C4-2B (cell line): Measurements from ENCODE around the gene ATXN2L.
A peak's percentile ranks its signal among the peaks of the same experiment; 100 is the strongest.

Experiments
- H3K27ac ChIP-seq: fragments of 450-650 bp; 2 replicates; pipeline ENCODE4 v1.5.1; 2017
- ZFX ChIP-seq: fragments of 450-650 bp; IDR thresholded peaks from 2 replicates; pipeline ENCODE4 v1.6.1; 2017
- TF ChIP-seq, protein P1 (sequence below): fragments of 450-650 bp; conservative IDR thresholded peaks from 2 replicates; pipeline ENCODE4 v1.5.1; 2017; ENCODE audit warnings: mild to moderate bottlenecking

Gene ATXN2L

DNA sequence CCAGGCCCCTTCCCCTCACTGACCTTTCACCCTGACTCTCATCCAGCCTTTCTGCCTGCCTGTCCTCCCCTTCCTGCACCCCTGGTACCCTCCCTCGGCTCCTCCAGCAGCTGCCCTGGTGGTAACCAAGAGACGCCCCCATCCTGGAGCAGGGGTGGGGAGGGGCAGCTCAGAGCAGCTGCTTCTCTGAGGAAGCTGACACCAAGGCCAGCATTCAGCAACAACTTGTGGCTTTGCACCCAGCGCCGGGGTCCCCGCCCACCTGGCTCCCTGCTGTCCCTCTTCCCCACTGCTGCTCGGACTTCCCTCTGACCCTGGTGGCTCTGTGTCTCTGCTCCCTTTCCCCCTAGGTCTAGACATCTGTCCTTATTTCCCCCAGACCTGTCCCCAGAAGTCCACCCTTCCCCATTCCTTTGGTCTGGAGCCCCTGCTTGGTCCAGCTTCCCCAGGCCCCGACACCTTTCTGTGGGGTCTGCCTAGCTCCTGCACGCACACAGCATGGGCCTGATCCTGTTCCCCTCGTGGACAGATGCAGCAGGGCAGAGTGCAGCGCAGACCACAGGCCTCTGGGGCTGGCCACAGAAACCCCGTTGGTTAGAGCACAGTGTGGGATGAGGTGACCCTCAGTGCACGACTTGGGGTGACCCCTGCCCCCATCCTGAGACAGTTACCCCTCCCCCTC lies 54.3 kb downstream of the ATXN2L start:
- H3K27ac ChIP-seq = no peak overlapping the region
- TF ChIP-seq, protein P1, sequence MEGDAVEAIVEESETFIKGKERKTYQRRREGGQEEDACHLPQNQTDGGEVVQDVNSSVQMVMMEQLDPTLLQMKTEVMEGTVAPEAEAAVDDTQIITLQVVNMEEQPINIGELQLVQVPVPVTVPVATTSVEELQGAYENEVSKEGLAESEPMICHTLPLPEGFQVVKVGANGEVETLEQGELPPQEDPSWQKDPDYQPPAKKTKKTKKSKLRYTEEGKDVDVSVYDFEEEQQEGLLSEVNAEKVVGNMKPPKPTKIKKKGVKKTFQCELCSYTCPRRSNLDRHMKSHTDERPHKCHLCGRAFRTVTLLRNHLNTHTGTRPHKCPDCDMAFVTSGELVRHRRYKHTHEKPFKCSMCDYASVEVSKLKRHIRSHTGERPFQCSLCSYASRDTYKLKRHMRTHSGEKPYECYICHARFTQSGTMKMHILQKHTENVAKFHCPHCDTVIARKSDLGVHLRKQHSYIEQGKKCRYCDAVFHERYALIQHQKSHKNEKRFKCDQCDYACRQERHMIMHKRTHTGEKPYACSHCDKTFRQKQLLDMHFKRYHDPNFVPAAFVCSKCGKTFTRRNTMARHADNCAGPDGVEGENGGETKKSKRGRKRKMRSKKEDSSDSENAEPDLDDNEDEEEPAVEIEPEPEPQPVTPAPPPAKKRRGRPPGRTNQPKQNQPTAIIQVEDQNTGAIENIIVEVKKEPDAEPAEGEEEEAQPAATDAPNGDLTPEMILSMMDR = no peak
- no peak for TF ChIP-seq ZFX

DNA sequence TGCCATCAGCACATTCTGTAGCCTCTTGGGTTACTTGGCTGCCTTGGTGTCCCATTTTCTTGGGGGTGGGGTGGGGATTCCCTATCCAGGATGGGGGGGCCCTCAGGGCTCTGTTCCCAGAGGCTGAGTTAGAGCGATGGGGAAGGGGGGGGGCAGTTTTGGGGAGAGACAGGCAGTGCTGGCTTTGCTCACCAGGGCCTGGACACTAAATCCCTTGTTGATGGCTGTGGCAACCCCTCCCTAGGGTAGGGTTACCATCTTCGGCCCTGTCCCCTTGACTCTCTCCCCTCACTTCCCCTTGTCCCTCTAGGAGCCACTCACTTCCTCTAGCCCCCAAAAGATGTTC lies 54.8 kb downstream of the ATXN2L start:
- no peak for TF ChIP-seq ZFX
- TF ChIP-seq, protein P1 = no peak
- H3K27ac ChIP-seq = no peak overlapping the region

DNA sequence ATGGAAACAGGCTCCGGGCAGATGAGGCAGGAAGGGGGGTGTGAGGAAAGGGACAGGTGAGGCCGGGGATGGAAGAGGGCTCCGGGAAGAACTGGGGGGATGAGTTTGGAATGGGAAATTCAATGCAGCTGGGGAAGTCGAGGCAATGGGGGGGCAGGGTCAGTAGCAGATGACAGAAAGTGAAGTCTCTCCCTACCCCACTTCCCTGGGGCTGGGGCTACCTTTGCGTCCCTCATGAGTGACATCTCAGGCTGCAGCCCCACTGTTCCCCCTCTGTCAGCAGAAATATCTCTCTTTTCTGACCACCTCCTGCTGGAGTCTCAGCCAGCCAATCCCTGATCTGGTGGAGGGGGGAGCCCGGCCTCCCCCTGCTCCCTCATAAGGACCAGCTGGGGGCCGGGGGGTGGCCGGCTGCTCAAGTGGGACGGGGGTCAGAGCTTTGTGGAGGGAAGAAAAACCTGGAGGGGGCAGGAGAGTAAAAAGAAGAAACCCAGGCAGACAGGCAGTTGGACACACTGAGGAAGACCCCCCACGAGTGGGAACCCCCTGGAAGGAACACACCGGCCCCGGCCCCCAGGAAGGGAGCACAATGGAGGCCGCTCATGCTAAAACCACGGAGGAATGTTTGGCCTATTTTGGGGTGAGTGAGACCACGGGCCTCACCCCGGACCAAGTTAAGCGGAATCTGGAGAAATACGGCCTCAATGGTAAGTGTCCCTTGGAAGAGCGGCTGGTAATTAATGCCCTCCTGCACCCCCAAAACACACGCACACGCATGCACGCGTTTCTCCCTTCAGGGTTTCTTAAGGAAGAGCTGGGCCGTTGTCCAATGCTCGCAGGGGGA lies 55.5 kb downstream of the ATXN2L start, which contains the start of gene ATP2A1:
Gene ATP2A1, plus strand, starts transcription at position 406 of the 844 bp plus-strand sequence. Its CDS starts 184 bp downstream, at position 590.
- TF ChIP-seq, protein P1 = no peak
- TF ChIP-seq ZFX = no peak
- H3K27ac ChIP-seq = peak within 1 kb of the TSS; percentile 66

DNA sequence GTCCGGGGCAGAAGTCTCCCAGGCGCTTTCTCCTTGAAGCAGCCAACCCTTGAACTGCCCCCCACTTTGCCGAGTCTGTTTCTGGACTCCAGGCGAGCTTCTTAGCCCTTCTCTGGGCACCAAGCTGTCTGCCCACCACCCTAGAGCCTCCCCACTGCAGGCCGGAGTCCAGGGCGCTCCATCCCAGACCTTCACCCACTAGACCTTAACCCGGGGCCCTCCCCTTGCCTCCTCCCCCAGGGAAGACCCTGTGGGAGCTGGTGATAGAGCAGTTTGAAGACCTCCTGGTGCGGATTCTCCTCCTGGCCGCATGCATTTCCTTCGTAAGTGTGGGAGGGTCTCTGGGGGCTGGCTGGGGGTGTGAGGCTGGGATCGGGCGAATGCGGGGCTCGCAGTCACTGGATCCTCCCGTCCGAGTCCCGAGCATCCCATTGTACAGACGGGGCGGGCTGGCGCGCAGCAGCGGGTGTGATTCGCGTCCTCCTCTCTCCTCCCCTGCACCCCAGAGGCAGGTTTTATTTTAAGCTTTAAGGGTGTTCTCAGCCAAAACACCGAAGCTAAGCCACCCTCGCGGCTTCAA lies 56.6 kb downstream of the ATXN2L start:
- H3K27ac ChIP-seq = peak overlapping the region; percentile 66

DNA sequence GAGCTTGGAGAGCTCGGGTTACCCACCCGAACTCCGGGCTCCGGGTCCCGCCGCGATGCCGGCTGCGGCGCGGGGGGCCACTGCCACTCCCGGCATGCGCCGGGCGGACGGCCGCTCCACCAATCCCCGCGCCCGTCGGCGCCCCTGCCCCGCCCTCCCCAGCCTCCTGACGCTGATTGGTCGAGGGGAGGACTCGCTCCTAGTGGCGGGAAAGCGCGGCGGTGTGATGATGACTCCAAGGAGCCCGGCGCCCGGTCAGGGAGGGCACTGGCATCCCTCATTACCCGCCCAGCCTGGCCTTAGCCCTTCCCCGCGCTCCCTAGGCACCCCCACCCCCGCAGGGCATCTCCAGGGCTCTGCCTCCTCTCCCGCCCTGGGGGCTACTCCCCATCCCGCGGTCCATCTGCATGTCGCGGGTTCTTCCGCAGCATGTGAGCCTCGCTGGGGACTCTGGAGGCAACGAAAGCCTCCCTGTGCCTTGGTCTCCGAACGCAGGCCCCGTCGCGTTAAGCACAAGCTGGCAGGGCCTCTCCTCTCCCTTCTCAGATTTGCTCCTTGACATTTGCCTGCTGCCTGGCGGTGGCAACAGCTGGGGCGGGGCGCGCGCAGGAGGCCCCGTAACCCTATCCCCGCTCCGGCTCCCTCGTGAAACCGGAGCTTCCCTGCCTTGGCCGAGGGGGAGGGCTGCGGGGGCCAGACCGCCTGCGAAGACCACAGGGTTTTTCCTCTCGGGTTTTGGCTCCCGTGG lies 57.2 kb downstream of the ATXN2L start:
- H3K27ac ChIP-seq = peak overlapping the region; percentile 66
- TF ChIP-seq, protein P1 = no peak
- TF ChIP-seq ZFX = no peak

More for the DNA sequence above, 56.6 kb downstream of the ATXN2L start:
- TF ChIP-seq, protein P1 = no peak
- TF ChIP-seq ZFX = no peak

DNA sequence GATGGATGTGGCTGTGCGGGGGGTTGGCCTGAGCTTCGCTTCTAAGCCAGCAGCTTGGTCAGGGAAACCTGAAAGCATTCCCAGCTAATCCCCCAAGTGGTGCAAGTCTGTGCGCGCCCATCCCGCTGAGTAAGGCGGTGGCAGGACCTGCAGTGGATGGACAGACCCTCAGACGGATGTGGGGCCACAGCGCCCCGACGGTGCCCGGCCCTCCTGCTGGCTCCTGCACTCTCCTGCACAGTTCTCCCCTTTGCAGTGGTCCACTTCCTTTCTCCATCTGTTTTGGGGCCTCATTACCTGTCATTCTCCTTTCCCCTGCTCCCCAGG lies 57.8 kb downstream of the ATXN2L start:
- no peak for TF ChIP-seq ZFX
- TF ChIP-seq, protein P1 = no peak
- peak overlapping the region; percentile 66; the same call in 1 of the 2 replicates for H3K27ac ChIP-seq
